Hepatocyte (in vitro differentiated cells): ENCODE data around the gene DIDO1.
"Not testable (repeated sequence)": the region's sequence is repeated elsewhere in the genome, so short reads cannot be mapped to it uniquely, and the experiment has no call there.

Experiments used
- EZH2 ChIP-seq: fragments of 200-600 bp; sonication (generic); IDR thresholded peaks from 2 replicates; pipeline ENCODE4 v1.6.1; 2016; ENCODE audit warnings: antibody characterized with exemption, mild to moderate bottlenecking, borderline replicate concordance
- EZH2phosphoT487 ChIP-seq: fragments of 200-600 bp; sonication (generic); IDR thresholded peaks from one replicate; pipeline ENCODE4 v1.6.1; 2018; ENCODE audit warnings: antibody characterized with exemption, mild to moderate bottlenecking, low read depth, moderate library complexity; ENCODE audit not compliant: unreplicated experiment, severe bottlenecking
- TF ChIP-seq, protein P1 (sequence below): fragments of 200-600 bp; sonication (generic); IDR thresholded peaks from 2 replicates; pipeline ENCODE4 v1.5.1; 2016; ENCODE audit warnings: antibody characterized with exemption, mild to moderate bottlenecking; ENCODE audit not compliant: poor library complexity

DNA sequence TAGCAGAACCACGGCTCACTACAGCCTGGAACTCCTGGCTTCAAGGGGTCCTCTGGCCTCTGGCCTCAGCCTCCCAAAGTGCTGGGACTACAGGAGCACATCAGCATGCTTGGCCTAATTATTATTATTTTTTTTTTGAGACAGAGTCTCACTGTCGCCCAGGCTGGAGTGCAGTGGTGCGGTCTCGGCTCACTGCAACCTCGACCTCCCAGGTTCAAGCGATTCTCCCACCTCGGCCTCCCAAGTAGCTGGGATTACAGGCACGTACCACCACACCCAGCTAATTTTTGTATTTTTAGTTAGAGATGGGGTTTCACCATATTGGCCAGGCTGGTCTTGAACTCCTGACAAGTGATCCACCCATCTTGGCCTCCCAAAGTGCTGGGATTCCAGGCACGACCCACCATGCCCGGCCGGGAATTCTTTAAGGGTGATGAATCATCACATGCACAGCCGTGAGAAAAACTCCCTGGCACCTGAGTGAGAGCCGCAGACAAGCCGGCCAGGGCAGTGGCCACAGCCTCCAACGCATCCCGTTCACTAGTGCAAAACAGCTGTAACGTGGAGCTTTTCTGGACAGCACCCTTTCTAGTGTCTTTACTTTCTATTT is 3.1 kb downstream of the DIDO1 start:
- TF ChIP-seq, protein P1, sequence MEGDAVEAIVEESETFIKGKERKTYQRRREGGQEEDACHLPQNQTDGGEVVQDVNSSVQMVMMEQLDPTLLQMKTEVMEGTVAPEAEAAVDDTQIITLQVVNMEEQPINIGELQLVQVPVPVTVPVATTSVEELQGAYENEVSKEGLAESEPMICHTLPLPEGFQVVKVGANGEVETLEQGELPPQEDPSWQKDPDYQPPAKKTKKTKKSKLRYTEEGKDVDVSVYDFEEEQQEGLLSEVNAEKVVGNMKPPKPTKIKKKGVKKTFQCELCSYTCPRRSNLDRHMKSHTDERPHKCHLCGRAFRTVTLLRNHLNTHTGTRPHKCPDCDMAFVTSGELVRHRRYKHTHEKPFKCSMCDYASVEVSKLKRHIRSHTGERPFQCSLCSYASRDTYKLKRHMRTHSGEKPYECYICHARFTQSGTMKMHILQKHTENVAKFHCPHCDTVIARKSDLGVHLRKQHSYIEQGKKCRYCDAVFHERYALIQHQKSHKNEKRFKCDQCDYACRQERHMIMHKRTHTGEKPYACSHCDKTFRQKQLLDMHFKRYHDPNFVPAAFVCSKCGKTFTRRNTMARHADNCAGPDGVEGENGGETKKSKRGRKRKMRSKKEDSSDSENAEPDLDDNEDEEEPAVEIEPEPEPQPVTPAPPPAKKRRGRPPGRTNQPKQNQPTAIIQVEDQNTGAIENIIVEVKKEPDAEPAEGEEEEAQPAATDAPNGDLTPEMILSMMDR, result not testable (repeated sequence)
- TF ChIP-seq EZH2phosphoT487, EZH2: not testable (repeated sequence)
